UCSD-AML1 (cell line): ENCODE data around the gene SRPRB.

Experiments used
- DNase-seq: peaks from one replicate; lab custom pipeline; 2025; ENCODE audit not compliant: unreplicated experiment; lab: John Stamatoyannopoulos, UW

Gene SRPRB, protein sequence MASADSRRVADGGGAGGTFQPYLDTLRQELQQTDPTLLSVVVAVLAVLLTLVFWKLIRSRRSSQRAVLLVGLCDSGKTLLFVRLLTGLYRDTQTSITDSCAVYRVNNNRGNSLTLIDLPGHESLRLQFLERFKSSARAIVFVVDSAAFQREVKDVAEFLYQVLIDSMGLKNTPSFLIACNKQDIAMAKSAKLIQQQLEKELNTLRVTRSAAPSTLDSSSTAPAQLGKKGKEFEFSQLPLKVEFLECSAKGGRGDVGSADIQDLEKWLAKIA

DNA sequence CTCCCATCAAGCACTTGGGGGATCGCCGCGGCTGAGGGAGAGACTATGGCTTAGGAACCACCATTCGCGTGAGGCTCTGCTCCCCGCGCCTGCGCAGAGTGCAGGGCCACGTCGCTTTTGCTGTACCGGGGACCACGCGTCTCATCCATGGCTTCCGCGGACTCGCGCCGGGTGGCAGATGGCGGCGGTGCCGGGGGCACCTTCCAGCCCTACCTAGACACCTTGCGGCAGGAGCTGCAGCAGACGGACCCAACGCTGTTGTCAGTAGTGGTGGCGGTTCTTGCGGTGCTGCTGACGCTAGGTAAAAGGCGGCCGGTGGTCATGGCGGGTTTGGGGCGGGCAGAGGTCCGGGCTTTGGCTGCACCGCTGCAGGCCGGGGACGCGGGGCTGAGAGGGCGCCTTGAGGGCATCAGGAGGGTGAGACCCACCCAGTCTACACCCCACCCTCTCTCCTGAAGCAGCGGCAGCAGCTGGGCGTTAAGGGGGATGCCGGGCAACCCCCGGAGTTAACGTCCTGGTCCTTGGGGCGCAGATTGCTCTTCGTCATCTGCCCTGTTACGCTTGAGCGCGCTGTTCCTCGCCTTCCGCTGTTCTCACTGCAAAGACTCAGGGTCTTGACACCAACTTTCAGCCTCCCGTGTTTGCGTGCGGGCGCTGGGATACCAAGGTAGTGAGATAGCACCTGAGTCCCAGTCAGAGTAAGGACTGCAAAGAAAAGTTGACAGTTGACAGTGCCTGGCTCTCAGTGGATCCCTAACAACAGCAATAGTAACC lies at the start of gene SRPRB:
Gene SRPRB, plus strand, starts transcription at position 114 of the 774 bp plus-strand sequence. Its CDS starts 34 bp downstream, at position 148.
- DNase-seq: peak; percentile 91

DNA sequence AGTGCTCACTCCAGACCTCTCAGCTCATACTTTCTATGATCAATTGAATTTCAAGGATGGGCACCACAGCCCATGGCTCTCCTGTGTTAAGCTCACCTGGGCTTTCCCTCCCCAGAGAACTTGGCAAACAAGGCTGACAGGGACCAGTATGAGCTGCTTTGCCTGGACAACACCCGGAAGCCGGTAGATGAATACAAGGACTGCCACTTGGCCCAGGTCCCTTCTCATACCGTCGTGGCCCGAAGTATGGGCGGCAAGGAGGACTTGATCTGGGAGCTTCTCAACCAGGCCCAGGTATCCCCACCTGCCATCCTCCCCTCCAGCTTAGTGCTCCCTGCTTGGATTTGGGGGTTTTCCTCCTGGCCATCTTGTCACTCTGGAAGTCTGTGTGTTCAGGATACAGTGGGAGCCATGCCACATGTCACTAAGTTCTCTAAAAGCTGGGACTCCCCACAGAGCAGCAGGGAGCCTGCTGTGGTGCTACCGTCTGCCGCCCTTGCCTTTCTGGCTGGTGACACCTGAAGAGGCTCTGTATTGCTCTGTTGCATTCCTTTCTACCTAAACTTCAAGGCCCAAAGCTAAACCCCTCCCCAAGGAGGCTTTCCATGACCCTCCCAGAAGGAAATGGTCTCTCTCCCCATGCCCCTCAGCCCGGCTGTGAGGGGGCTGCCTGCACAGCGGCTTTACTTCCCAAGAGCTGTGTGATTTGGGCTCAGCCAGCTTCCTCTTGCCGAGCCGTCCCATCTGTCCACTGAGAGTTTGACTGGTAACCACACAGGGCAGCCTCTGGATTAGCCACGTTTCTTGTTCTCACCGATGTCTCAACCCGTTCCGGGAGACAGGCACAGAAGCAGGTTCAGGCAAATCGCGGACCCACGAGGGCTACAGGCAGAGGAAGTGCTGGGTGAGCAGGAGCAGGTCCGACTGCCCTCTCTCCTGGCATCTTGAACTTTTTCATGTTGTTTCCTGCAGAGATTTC lies 48.6 kb upstream of the SRPRB start:
- no peak for DNase-seq

DNA sequence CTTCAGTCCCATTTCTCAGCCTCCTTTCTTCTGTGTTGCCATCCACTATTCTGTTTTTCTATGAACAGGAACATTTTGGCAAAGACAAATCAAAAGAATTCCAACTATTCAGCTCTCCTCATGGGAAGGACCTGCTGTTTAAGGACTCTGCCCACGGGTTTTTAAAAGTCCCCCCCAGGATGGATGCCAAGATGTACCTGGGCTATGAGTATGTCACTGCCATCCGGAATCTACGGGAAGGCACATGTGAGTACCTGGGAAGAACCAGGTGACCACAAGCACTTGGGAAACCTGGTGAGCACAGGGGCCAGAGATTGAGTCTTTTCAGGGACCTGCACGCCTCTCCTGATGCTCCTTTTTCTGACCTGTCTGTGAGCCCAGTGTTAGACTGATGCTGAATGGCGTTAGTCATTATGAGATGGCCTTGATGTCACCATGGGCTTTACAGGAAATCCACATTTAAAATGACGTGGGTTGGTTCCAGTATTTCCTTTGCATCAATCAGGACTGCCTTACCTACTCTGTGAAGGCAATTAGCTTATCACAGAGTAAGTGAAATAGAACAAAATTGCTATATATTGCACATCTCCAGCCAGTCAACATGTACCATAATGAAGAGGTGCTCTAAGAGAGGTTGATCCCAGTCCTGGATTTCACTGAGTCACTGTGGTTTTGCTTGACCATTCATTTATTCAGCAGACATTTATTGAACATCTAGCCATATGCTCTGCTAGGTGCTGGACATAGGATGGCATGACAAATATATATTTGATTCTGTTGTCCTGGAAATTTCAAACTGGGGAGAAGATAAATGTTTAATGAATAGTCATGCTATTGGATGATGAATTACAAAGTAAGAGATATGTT lies 47.7 kb upstream of the SRPRB start:
- no peak for DNase-seq

DNA sequence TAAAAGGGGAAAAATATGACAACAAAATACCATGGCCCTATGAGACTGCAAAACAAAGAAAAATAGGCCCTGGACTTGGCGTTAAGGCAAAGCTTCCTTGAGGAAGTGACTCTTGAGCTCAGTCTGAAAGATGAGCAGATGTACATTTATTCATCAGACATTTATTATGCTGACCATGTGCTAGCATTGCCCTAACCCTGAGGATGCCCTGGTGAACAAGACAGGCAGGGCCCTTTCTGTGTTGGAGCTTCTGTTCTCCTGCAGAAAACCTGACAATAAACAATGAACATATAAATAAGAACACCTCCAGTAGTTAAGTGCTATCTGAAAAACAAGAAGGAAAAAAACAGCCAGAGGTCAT lies 47.1 kb upstream of the SRPRB start:
- DNase-seq: no peak

DNA sequence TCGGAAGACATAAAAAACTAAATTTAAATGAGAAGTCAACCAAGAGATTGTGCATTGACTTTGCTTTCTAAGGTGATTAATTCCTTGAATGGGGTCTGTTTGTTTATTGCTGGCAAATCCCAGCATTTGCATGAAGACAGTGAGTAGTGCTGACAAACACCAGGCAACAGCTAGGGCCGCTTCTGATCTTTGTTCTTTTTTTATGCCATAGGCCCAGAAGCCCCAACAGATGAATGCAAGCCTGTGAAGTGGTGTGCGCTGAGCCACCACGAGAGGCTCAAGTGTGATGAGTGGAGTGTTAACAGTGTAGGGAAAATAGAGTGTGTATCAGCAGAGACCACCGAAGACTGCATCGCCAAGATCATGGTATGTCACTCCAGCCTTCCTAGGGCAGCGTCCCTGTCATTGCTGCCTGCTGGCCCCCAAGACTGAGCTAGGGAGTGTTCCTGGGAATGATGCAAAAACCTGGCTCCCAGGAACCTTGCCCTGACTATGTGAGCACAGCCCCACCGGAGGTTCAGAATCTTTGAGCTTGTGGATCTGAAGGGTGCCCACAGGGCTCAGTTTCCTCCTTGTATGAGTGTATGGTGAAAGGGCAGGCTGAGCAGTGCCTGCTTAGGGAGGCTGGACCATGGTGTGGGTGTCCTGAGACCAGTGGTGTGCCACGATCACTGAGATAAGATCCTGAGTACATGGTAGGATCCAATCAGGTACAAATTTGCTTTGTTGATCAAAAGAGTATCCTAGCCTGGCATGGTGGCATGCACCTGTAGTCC lies 46.5 kb upstream of the SRPRB start:
- DNase-seq: no peak

DNA sequence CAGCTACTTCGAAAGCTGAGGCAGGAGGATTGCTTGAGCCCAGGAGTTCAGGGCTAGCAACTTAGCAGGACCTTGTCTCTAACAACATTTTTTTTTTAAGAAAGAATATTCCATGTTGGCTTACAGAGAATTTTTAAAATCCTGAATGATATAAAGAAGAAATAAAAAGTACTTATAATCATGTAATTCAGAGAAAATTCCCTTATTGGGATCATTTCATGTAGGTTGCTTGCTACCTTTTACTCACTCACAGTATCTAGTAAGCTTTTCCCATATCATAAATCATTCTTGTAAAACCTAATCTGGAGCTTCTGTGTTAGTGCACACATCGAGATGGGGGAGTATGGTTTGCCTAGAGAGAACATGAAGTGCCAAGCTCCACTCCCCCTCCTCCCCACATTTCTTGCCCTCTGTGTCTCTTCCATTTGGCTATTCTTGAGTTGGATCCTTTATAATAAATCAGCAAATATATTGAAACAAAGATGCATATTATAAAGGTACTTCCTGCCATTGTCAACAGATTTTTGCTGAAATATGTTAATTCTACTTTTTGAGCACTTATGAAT lies 45.8 kb upstream of the SRPRB start:
- no peak for DNase-seq

DNA sequence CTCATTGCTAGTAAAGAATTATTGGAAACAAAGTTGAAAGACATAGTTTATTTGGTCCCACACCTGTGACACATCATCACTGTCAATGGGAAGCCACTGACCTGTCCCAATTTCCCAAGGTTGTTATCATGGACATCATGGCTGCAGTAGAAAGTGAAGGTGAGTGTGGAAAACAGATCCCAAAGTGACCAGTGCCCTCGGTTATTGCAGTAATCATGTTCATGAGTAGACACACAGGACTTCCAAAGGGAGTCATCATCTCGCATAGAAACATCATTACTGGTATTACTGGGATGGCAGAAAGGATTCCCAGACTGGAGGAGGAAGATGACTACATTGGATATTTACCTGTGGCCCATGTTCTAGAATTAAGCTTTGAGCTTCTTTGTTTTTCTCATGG lies 44.7 kb upstream of the SRPRB start:
- no peak for DNase-seq

DNA sequence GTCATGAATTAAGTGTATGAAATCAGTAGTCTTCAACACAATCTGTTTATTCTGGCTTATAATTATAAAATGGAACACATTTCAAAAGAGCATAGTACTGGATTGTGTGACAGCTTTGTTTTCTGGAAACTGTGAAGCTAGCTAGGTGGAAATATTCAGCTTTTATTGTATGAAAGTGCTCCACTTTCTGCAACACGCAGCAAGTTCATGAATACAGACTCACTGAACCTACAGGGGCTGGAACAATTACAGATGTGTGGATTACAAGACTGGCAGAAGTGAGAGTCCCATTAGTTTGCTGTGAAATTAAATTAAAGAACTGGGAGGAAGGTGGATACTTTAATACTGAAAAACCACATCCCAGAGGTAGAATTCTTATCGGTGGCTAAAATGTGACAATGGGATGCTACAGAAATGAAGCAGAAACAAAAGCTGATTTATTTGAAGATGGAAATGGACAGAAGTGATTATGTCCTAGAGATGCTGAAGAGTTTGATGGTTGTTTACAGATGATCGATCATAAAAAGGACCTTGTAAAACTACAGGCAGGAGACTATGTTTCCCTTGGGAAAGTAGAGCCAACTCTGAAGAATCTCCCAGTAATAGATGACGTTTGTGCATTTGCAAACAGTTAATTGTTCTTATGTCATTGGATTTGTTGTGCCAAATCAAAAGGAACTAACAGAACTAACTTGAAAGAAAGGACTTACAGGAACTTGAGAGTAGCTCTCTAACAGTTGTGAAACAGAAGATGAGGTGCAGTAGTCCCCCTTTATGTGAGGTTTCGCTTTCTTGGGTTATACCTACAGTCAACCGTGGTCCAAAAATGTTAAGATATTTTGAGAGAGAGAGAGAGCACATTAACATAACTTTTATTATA lies 43.8 kb upstream of the SRPRB start:
- no peak for DNase-seq

DNA sequence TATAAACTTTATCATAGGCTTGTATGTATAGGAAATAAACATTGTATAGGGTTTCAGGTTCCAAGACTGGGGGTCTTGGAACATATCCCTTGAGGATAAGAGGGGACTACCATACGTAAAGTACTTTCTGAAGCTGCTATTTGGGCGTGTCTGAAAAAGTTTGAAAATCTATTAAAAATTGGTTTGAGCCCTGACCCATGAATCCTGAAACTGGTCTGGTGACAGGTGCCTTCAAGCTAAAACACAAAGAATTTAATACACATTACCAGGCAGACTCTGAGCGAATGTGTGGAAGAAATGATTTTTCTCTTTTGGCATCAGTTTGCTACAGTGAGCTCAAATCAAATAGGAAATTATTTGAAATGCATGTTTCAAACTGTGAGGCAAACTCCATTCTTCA lies 43.1 kb upstream of the SRPRB start:
- no peak for DNase-seq

DNA sequence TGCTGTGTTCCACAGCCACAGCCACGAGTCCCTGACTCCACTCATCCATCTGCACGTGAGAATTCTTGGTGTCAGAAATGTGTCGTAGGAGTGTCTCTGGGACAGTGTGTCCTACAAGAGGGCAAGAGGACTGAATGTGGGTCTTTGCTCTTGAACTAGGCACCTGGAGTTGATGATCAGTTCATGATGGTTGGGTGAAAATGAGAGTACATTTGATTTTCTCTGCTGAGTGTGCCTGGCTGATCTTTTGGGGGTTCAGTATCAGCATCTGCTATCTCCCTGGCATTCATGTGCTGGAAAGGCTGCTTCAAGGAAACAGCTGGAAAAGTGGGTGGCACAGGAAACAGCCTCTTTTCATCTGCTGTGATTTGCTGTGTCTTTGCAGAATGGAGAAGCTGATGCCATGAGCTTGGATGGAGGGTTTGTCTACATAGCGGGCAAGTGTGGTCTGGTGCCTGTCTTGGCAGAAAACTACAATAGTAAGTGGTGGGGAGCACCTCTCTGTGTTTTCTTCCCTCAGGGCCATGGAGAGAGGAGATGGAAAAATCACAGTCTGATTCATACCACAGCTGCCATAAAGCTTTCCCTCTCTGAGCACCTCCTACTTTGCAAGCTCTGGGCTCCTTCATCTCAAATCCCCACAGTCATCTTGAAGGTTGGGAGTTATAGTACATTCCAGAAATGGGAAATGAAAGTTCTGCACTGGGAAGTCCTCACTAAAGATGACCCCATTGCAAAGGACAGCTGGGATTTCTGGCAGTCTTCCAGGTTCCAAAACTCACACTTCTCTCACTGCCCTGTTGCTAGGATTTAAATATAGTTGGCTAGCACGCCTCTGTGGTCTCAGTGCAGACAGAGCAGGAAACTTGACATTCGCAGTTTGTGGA lies 41.6 kb upstream of the SRPRB start:
- DNase-seq: no peak

DNA sequence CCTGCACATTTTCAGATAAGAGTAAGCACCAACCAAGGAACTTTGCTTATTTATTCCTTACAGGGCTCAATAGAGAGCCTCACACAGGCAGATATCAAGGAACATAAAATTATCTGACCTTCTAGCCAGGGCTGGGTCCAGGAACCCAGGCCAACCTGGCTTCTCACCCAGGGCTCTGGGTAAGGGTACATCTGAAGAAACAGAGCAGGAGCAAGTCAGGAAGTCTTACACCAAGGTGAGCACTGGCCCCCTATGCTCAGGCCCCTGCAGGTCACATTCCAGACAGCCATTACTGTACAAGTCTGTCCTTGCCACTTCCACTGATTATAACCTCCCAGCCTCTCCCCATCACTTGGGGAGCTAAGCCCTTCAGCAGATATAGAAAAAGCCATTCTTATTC lies 40.4 kb upstream of the SRPRB start:
- DNase-seq: no peak

DNA sequence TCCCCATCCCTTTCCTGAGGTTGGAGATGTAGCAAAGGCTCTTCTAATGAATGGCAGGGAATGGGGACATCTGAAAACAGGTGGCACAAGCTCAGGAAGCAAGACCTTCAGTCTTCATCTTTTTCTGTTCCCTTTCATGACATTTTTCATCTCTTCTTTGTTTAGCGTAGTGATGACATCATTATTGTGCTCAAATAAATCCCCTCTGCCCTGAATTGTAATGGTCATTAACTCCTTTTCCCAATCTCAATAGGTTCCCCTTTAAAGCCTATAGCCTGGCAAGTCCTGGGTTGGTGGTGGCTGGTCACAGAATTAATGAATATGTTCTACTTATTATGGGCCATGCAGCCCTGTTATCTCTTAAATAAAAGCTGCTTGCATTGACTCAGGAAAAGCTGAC lies 38.0 kb upstream of the SRPRB start:
- no peak for DNase-seq

DNA sequence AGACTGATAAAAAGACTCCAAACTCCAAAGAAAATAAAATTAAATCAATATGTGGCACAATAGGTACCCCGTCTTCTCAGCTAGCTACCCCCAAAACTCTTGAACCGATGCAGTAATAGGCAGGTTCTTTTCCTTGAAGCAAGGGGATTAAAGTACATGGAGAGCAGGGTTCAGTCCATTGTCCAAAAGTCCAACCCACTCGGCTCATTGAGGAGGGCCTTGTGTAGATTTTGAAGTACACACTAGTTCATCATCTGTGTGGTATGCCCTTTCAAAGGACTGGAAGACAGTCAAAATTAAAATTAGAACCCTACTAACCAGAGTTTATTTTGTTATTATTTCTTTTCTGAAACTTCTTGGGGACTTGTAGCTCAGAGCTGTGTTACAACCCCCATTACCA lies 36.1 kb upstream of the SRPRB start:
- no peak for DNase-seq

DNA sequence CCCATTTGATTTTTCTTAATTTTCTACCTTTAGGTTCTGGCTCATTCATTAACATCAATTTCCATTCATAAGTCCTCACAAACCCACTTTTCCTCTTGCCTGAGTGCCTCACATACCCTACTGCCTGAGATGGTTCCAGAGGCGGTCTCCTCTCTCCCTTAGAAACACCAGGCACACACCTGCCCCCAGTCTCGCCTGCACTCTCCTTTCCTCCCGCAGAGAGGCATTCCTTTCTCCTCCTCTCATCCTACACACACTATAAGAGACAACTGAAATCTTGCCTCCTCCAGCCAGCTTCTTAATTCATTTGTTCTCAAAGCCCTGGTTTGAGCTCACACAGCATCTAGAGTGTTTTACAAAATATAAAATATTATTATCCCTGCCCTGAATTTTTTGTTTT lies 31.9 kb upstream of the SRPRB start:
- DNase-seq: no peak

DNA sequence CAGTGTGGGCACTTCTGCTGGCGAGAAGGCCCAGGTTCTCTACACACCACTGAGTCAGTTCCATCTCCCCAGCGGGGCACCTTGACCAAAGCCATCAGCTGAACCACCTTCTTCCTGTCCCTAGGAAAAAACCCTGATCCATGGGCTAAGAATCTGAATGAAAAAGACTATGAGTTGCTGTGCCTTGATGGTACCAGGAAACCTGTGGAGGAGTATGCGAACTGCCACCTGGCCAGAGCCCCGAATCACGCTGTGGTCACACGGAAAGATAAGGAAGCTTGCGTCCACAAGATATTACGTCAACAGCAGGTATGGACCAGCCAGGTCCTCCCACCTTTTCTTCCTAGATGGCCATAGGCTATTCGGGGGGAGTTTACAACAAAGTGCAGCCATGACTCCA lies 30.3 kb upstream of the SRPRB start:
- DNase-seq: no peak

DNA sequence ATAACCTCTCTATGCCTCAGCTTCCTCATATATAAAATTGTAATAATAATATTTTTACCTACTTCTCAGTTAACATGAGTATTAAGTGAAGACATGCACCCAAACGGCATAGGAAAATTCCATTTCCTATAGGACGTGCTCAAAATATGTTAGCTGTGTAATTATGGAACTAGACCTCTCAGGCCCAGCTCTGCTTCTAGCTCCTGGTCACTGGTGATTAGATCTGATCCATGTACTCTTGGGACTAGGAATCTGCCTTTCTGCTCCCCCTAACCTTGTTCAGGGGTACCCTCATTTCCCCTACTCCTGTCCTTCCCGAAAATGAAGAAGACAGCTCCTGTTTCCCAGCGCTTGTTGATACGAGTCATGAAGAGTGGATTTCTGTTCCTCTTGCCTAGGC lies 29.8 kb upstream of the SRPRB start:
- DNase-seq: no peak

DNA sequence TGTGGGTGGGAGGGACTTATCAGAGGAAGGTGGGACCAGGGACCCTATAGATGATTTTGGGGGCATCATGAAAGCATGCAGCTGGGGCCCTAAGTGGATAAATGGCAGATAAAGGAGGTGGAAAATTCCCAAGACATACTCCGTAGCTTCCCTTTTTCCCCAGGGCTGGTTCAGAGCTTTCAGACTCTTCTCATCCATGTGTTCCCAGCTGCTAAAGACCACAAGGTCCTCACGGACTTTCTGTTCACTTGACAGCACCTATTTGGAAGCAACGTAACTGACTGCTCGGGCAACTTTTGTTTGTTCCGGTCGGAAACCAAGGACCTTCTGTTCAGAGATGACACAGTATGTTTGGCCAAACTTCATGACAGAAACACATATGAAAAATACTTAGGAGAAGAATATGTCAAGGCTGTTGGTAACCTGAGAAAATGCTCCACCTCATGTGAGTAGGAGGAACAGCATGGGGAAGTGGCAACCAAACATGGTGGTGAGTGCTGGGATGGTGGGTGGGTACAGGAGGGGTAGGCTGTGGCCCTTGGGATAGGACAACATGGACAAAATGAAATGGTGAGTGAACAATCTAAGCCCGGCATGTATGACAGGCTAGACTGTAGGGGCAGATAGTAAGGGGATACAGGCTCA lies 28.7 kb upstream of the SRPRB start:
- no peak for DNase-seq
